ENCODE results near the gene SLC8A1.

GRCh38 chr2:40108851-40109250 is 343.0 kb downstream of the SLC8A1 start:
- no peak for TF ChIP-seq POLR2A (IDR thresholded peaks at IDR 0.05)
- TF ChIP-seq CTCF (IDR thresholded peaks at IDR 0.05): no peak

All from tibial nerve (tissue), 3 donors.